ENCODE measurements around the gene OSTC. TPM values are rescaled to one million over a fixed set of nuclear protein-coding genes. Genes with fewer than 3 reads are reported as not detected.

OSTC gene
- polyA plus RNA-seq, result 100 to 1,000 TPM in 2 of 3 donors, 10 to 100 TPM in 1; 64.4 to 109 (median 105) TPM

GRCh38 chr4:108650212-108651013, at the start of gene OSTC:
Gene OSTC (plus strand): TSS chr4:108650599. CDS start chr4:108650656, 57 bp downstream.
- WGBS, 3 donors, result 0% methylated on average over 45 of the region's 45 CpGs
- no peak within 1 kb of the TSS for H3K27ac ChIP-seq (ENCODE audit: low read depth, low read length)

- no peak overlapping the region for H3K27ac ChIP-seq (ENCODE audit: low read depth, low read length)
- 63 to 87% (median 75%) methylated on average over 3 of the region's 3 CpGs for WGBS, 3 donors
Measured at GRCh38 chr4:108601106-108601505, 49.3 kb upstream of the OSTC start.

- WGBS, 3 donors, result 74 to 77% (median 76%) methylated on average over 1 of the region's 1 CpG
Measured at GRCh38 chr4:108601532-108601931, 48.9 kb upstream of the OSTC start.

GRCh38 chr4:108602163-108602562, 48.2 kb upstream of the OSTC start:
- H3K27ac ChIP-seq (ENCODE audit: low read depth, low read length), result no peak overlapping the region
- 77 to 82% (median 78%) methylated on average over 3 of the region's 3 CpGs for WGBS, 3 donors

More at GRCh38 chr4:108601532-108601931, 48.9 kb upstream of the OSTC start:
- no peak overlapping the region for H3K27ac ChIP-seq (ENCODE audit: low read depth, low read length)

- 86 to 94% (median 94%) methylated on average over 4 of the region's 4 CpGs for WGBS, 3 donors
Measured at GRCh38 chr4:108607079-108607815, 43.2 kb upstream of the OSTC start.

GRCh38 chr4:108611365-108611764, 39.0 kb upstream of the OSTC start:
- no peak overlapping the region for H3K27ac ChIP-seq (ENCODE audit: low read depth, low read length)
- 57 to 65% (median 60%) methylated on average over 10 of the region's 10 CpGs for WGBS, 3 donors

More at GRCh38 chr4:108607079-108607815, 43.2 kb upstream of the OSTC start:
- no peak overlapping the region for H3K27ac ChIP-seq (ENCODE audit: low read depth, low read length)

- WGBS, 3 donors, result 72 to 87% (median 82%) methylated on average over 6 of the region's 6 CpGs
- no peak overlapping the region for H3K27ac ChIP-seq (ENCODE audit: low read depth, low read length)
Measured at GRCh38 chr4:108612365-108612764, 38.0 kb upstream of the OSTC start.

- no peak overlapping the region for H3K27ac ChIP-seq (ENCODE audit: low read depth, low read length)
- 67 to 74% (median 71%) methylated on average over 7 of the region's 7 CpGs for WGBS, 3 donors
Measured at GRCh38 chr4:108619372-108620100, 30.9 kb upstream of the OSTC start.

- peak within 1 kb of the TSS; percentile 3 for H3K27ac ChIP-seq (ENCODE audit: low read depth, low read length)
- 0 to 1% (median 0%) methylated on average over 32 of the region's 32 CpGs for WGBS, 3 donors
Measured at GRCh38 chr4:108620101-108620932, 30.1 kb upstream of the OSTC start, which contains the start of gene RPL34. Gene RPL34 (plus strand): TSS chr4:108620576. CDS start chr4:108621960, 1,384 bp downstream.

- 7 to 14% (median 11%) methylated on average over 23 of the region's 23 CpGs for WGBS, 3 donors
- peak overlapping the region; percentile 3 for H3K27ac ChIP-seq (ENCODE audit: low read depth, low read length)
Measured at GRCh38 chr4:108620933-108621905, 29.2 kb upstream of the OSTC start.

GRCh38 chr4:108622022-108622421, 28.4 kb upstream of the OSTC start:
- H3K27ac ChIP-seq (ENCODE audit: low read depth, low read length), result no peak overlapping the region
- WGBS, 3 donors, result 54 to 85% (median 84%) methylated on average over 4 of the region's 4 CpGs

GRCh38 chr4:108622828-108623227, 27.6 kb upstream of the OSTC start:
- WGBS, 3 donors, result 91 to 94% (median 94%) methylated on average over 5 of the region's 5 CpGs
- H3K27ac ChIP-seq (ENCODE audit: low read depth, low read length), result no peak overlapping the region

- WGBS, 3 donors, result 52 to 84% (median 66%) methylated on average over 2 of the region's 2 CpGs
- H3K27ac ChIP-seq (ENCODE audit: low read depth, low read length), result no peak overlapping the region
Measured at GRCh38 chr4:108624263-108625056, 25.9 kb upstream of the OSTC start.

- no peak overlapping the region for H3K27ac ChIP-seq (ENCODE audit: low read depth, low read length)
- 89 to 100% (median 97%) methylated on average over 1 of the region's 1 CpG for WGBS, 3 donors
Measured at GRCh38 chr4:108626056-108626455, 24.3 kb upstream of the OSTC start.

GRCh38 chr4:108628411-108628810, 22.0 kb upstream of the OSTC start:
- no peak overlapping the region for H3K27ac ChIP-seq (ENCODE audit: low read depth, low read length)

- 85 to 96% (median 91%) methylated on average over 8 of the region's 8 CpGs for WGBS, 3 donors
- no peak overlapping the region for H3K27ac ChIP-seq (ENCODE audit: low read depth, low read length)
Measured at GRCh38 chr4:108635070-108635655, 15.2 kb upstream of the OSTC start.

Data from adipose tissue (tissue), 3 donors.